Thoracic aorta (tissue), 2 donors: ENCODE results near the gene SAE1. TPM values are rescaled to one million over a fixed set of nuclear protein-coding genes. Genes with fewer than 3 reads are reported as not detected.
A peak's percentile ranks its signal among the peaks of the same experiment; 100 is the strongest.
"Not testable (repeated sequence)": the region's sequence is repeated elsewhere in the genome, so short reads cannot be mapped to it uniquely, and the experiment has no call there.

Source experiments
- ATAC-seq: fragments of 150-250 bp; one replicate; pipeline ENCODE4 v1.8.0; 2017; ENCODE audit warnings: low read depth; ENCODE audit not compliant: insufficient number of reproducible peaks, low FRiP score
- DNase-seq: peaks from one replicate; pipeline ENCODE4 v3.0.0-alpha.2; 2020; ENCODE audit warnings: low spot score
- H3K27ac ChIP-seq, 2 donors: fragments of 200-600 bp; sonication (generic); 1 replicate in 1 of 2; 2 replicates in 1 of 2; pipeline ENCODE4 v1.5.1; 2016; ENCODE audit warnings: mild to moderate bottlenecking in 2 of 2, moderate library complexity in 2 of 2
- H3K27me3 ChIP-seq: fragments of 200-600 bp; sonication (generic); replicated peaks from 2 replicates; pipeline ENCODE4 v1.6.0; 2016; ENCODE audit warnings: mild to moderate bottlenecking; ENCODE audit not compliant: insufficient read depth
- H3K36me3 ChIP-seq: fragments of 200-600 bp; sonication (generic); one replicate; pipeline ENCODE4 v1.5.1; 2016
- H3K4me1 ChIP-seq, 2 donors: fragments of 200-600 bp; sonication (generic); 1 replicate in 1 of 2; 2 replicates in 1 of 2; pipeline versions ENCODE4 v1.5.1 to v1.6.0; 2016; ENCODE audit warnings: low read depth in 2 of 2, mild to moderate bottlenecking in 1 of 2; ENCODE audit not compliant: control insufficient read depth in 1 of 2
- H3K4me3 ChIP-seq: fragments of 200-600 bp; sonication (generic); 2 replicates; pipeline ENCODE4 v1.5.1; 2016; ENCODE audit warnings: mild to moderate bottlenecking
- H3K9me3 ChIP-seq: fragments of 200-600 bp; sonication (generic); 2 replicates; pipeline ENCODE4 v1.5.1; 2016
- total RNA-seq, 2 donors: library from RNA; depleted of rRNA; stranded (reverse); fragments of >200 nt; gene quantifications; one replicate each; pipeline versions ENCODE4 v1.1.0 to v1.2.3, GENCODE V29; 2016
- TF ChIP-seq, protein P1 (sequence below): fragments of 200-600 bp; sonication (generic); IDR thresholded peaks from one replicate; pipeline ENCODE4 v1.5.1; 2019; ENCODE audit warnings: antibody characterized with exemption

Gene SAE1
- total RNA-seq, 2 donors from 2014 or later = 39.3 to 50.8 TPM

DNA sequence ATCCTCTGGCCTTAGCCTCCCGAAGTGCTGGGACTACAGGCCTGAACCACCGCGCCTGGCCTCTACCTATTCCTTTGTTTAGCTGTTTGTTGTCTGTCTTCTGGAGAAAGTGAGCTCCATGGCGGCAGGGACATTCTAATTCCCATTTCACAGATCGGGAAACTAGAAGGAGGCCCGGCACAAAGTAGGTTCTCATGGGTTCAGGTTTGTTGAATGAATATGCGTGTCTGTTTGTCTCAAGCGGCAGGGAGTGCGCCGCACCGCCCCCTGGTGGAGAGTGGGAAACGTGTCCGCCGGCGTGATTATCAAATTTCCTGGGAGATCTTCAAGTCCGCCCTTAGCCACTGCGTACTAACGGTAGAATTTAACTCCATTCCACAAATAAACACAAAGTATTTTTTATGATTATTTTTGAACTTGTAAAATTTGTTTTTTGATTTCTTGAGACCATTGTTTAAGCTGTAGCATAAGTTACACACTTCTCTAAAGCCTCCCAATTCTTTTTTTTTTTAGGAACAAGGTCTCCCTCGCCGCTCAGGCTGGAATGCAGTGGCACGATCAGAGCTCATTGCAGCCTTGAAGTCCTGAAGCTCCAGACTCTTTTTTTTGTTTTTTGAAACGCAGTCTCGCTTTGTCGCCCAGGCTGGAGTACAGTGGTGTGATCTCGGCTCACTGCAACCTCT lies 116.8 kb downstream of the SAE1 start:
- Histone ChIP-seq H3K36me3 (no peaks in the 10 kb centered on the region), H3K4me1 (peaks cover 7 to 17% of the 10 kb centered on the region in 2 donors), H3K4me3 (peak overlapping the region; percentile 39), H3K27me3 (no peaks in the 10 kb centered on the region), H3K9me3 (no peaks in the 10 kb centered on the region), H3K27ac (peak overlapping the region in 1 of 2 donors; percentile 45)
- DNase-seq (no peak), ATAC-seq (no peak)
- TF ChIP-seq, protein P1, sequence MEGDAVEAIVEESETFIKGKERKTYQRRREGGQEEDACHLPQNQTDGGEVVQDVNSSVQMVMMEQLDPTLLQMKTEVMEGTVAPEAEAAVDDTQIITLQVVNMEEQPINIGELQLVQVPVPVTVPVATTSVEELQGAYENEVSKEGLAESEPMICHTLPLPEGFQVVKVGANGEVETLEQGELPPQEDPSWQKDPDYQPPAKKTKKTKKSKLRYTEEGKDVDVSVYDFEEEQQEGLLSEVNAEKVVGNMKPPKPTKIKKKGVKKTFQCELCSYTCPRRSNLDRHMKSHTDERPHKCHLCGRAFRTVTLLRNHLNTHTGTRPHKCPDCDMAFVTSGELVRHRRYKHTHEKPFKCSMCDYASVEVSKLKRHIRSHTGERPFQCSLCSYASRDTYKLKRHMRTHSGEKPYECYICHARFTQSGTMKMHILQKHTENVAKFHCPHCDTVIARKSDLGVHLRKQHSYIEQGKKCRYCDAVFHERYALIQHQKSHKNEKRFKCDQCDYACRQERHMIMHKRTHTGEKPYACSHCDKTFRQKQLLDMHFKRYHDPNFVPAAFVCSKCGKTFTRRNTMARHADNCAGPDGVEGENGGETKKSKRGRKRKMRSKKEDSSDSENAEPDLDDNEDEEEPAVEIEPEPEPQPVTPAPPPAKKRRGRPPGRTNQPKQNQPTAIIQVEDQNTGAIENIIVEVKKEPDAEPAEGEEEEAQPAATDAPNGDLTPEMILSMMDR = peak; percentile 95

DNA sequence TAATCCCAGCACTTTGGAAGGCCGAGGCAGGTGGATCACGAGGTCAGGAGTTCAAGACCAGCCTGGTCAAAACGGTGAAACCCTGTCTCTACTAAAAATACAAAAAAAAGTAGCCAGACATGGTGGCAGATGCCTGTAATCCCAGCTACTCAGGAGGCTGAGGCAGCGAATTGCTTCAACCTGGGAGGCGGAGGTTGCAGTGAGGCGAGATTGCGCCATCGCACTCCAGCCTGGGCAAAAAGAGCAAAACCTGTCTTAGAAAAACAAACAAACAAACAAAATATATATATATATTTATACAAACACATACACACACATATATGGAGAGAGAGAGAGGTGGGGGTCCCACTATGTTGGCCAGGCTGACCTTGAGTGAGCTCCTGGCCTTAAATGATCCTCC lies 122.4 kb downstream of the SAE1 start:
- DNase-seq, H3K27me3 ChIP-seq, H3K27ac ChIP-seq, H3K36me3 ChIP-seq, H3K4me3 ChIP-seq, H3K9me3 ChIP-seq, ATAC-seq: not testable (repeated sequence)
- H3K4me1 ChIP-seq = peaks cover 0 to 12% of the 10 kb centered on the region in 2 donors

DNA sequence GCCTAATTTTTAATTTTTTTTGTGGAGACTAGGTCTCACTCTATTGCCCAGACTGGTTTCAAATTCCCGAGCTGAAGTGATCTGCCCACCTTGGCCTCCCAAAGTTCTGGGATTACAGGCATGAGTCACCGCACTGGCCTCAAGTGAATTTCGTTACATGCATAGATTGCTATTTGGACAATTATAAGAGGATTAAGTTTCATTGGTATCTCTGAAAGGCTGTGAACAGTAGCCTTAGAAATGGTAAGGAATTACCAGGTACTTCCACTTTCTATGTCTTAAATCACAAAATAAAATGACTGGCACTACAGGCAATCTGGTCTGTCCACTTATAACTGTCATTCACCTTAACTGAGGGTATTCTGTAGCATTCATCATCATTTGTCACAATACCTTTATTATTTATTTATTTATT lies 122.8 kb downstream of the SAE1 start:
- Histone ChIP-seq H3K27me3 (no peaks in the 10 kb centered on the region), H3K9me3 (no peaks in the 10 kb centered on the region), H3K27ac (no peak overlapping the region), H3K4me3 (no peak overlapping the region), H3K36me3 (peaks cover under 1% of the 10 kb centered on the region), H3K4me1 (peaks cover 4 to 17% of the 10 kb centered on the region in 2 donors)
- no peak for ATAC-seq
- no peak for DNase-seq
- TF ChIP-seq, protein P1 = no peak

DNA sequence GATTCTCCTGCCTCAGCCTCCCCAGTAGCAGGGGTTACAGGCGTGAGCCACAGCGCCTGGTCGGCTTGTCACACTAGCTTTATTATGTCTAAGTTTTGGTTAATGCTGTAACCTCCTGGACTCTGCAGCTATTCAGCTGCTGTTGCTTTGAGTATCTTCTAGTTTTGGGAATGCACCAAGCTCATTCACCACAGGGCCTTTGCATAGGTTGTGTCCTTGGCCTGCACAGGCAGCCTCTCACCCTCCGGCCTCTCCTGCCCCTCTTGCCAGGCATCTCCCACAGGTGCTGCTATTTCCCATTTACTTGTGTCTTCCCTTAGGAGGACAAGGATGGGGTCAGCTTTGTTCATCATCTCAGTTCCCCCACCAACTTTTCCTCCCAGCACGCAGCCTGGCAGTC lies 123.3 kb downstream of the SAE1 start:
- Histone ChIP-seq H3K9me3 (no peaks in the 10 kb centered on the region), H3K4me1 (peaks cover 9 to 22% of the 10 kb centered on the region in 2 donors), H3K36me3 (peaks cover 5% of the 10 kb centered on the region), H3K27me3 (no peaks in the 10 kb centered on the region), H3K4me3 (no peak overlapping the region), H3K27ac (no peak overlapping the region)
- ATAC-seq (no peak), DNase-seq (no peak)
- TF ChIP-seq, protein P1 = no peak

DNA sequence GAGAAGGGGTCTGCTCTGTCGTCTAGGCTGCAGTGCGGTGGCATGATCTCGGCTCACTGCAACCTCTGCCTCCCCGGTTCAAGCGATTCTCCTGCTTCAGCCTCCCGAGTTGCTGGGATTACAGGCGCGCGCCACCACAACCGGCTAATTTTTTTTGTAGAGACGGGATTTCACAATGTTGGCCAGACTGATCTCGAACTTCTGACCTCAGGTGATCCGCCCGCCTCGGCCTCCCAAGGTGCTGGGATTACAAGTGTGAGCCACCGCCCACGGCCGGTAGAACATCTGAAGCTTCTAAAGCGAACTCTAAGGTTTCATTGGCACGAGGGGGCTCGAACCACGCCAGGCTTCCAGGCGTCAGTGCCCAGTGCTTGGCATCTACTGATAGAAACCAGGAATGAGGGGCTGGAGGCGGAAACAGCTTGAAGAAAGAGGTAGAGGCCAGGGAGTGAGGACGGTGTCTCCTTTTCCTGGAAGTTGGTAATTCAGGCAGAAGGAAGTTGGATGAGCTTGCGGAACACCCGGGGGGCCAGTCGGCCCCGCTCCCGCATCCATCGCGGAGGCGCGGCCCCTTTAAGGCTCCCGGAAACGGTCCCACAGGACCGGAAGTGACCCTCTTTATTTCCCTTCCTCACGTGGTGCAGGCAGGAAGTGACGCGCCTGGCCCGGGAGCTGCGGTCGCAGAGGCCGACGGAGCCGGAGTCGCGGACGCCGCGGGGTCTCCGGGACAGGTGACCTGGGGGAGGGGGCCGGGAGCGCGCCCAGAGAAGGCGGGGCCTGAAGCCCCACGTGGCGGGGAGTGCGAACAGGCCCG lies 125.5 kb downstream of the SAE1 start, which contains the start of gene CCDC9:
Gene CCDC9, plus strand, starts transcription at position 647 of the 814 bp plus-strand sequence. CDS start 1,876 bp downstream, outside the sequence.
- DNase-seq = peak; percentile 84
- no peaks in the 10 kb centered on the region for H3K27me3 ChIP-seq
- ATAC-seq = peak; percentile 31
- H3K4me3 ChIP-seq = peak within 1 kb of the TSS; percentile 77
- H3K27ac ChIP-seq = peak within 1 kb of the TSS; percentile 91 to 94
- H3K4me1 ChIP-seq = peaks cover 9 to 35% of the 10 kb centered on the region in 2 donors
- TF ChIP-seq, protein P1 = no peak
- H3K9me3 ChIP-seq = no peaks in the 10 kb centered on the region
- peaks cover 23% of the 10 kb centered on the region for H3K36me3 ChIP-seq
